GM19240 (cell line): Measurements from ENCODE around the gene SSBP3.

Experiments used
- DNase-seq: peaks from one replicate; pipeline ENCODE4 v3.0.0; 2011; ENCODE audit warnings: low spot score; ENCODE audit not compliant: insufficient read length

The SSBP3 gene

GRCh38 chr1:54409156-54410142 lies 3.3 kb upstream of the SSBP3 start:
- peak; percentile 47 for DNase-seq

GRCh38 chr1:54408147-54409066 lies 2.2 kb upstream of the SSBP3 start:
- DNase-seq: no peak

- DNase-seq: peak; percentile 80
Measured at GRCh38 chr1:54407404-54408146, 1.4 kb upstream of the SSBP3 start.

- DNase-seq: no peak
Measured at GRCh38 chr1:54407154-54407403, 885 bp upstream of the SSBP3 start.

GRCh38 chr1:54405898-54406293 lies 298 bp downstream of the SSBP3 start:
- DNase-seq: no peak

GRCh38 chr1:54404939-54405897 lies 976 bp downstream of the SSBP3 start:
- no peak for DNase-seq

- DNase-seq: no peak
Measured at GRCh38 chr1:54404263-54404662, 1.9 kb downstream of the SSBP3 start.

- no peak for DNase-seq
Measured at GRCh38 chr1:54403808-54404261, 2.4 kb downstream of the SSBP3 start.

- no peak for DNase-seq
Measured at GRCh38 chr1:54403405-54403804, 2.8 kb downstream of the SSBP3 start.

GRCh38 chr1:54402896-54403295 lies 3.3 kb downstream of the SSBP3 start:
- no peak for DNase-seq

- DNase-seq: no peak
Measured at GRCh38 chr1:54401799-54402198, 4.4 kb downstream of the SSBP3 start.

- DNase-seq: no peak
Measured at GRCh38 chr1:54400329-54400728, 5.9 kb downstream of the SSBP3 start.

GRCh38 chr1:54399765-54400164 lies 6.4 kb downstream of the SSBP3 start:
- no peak for DNase-seq

- no peak for DNase-seq
Measured at GRCh38 chr1:54398963-54399528, 7.1 kb downstream of the SSBP3 start.

GRCh38 chr1:54397980-54398379 lies 8.2 kb downstream of the SSBP3 start:
- DNase-seq: no peak

- DNase-seq: no peak
Measured at GRCh38 chr1:54397090-54397591, 9.1 kb downstream of the SSBP3 start.

- no peak for DNase-seq
Measured at GRCh38 chr1:54396261-54396933, 9.8 kb downstream of the SSBP3 start.

GRCh38 chr1:54395281-54395934 lies 10.8 kb downstream of the SSBP3 start:
- no peak for DNase-seq

GRCh38 chr1:54394104-54394503 lies 12.1 kb downstream of the SSBP3 start:
- no peak for DNase-seq
